ENCODE results near the gene BMP3.
"Not testable (repeated sequence)": the region's sequence is repeated elsewhere in the genome, so short reads cannot be mapped to it uniquely, and the experiment has no call there.

BMP3 gene, protein sequence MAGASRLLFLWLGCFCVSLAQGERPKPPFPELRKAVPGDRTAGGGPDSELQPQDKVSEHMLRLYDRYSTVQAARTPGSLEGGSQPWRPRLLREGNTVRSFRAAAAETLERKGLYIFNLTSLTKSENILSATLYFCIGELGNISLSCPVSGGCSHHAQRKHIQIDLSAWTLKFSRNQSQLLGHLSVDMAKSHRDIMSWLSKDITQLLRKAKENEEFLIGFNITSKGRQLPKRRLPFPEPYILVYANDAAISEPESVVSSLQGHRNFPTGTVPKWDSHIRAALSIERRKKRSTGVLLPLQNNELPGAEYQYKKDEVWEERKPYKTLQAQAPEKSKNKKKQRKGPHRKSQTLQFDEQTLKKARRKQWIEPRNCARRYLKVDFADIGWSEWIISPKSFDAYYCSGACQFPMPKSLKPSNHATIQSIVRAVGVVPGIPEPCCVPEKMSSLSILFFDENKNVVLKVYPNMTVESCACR

DNA sequence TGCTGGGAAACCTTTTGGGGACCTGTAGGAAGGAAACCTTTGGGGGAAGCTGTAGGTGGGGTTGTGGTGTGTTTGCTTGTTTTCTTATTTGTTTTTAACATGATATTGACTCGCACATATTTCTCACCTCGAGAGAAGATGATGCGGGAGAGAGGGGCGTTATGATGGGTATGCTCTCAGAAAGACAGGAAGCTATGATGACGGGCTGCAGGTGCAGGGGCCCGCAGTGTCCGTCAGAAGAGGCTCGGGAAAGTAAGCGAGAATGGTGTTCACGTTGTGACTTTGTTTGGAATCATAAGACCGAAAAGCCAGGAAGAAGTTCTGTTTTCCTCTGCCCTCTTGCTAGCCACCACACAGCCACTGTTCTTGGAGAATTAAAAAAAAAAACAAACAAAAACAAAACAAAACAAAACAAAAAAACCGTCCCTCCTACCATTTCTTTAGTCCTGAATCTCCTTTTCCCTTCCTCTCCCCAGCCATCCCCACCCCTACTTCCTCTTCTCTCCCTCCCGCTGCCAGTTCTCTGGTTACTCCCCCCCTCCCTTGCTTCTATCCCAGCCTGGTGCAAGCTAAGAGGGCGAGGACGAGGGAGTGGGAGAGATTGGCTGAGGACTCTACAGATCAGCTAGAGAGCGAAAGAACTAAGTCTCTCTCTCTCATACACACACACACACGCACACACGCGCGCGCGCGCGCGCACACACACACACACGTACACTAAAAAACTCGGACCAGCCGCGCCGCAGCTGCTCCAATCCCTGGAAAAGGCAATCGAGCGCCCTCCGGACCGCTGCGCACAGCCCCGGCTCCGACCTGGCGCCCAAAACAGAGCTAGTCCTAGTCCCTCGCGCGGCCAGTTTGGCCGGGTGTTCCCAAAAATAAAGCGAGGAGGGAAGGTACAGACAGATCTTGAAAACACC, at the start of gene BMP3:
BMP3 (plus strand) TSS at position 648 of the 920 bp plus-strand sequence. CDS start 577 bp downstream, outside the sequence.
- DNase-seq (ENCODE audit: low read depth in 2 of 3, low spot score in 2 of 3) = no peak

DNA sequence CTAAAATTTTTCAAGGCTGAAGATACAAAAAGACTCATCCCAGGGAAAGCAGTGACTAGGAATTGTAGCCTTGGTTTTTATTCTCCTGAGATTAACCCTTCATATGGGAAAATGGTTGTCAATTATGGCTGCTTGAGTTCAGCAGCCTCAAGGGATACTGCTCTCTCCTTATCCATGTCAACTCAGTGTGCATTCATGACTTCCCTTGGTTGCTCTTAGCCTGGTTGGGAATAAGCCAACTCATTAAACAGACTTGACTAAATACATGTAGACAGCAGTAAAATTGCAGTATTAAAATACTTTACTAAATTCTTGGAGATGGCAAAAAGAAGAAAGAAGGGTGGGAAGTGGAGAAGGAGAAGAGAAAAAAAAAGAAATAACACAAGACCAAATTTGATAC, 44.5 kb upstream of the BMP3 start:
- DNase-seq (ENCODE audit: low read depth in 2 of 3, low spot score in 2 of 3) = no peak

DNA sequence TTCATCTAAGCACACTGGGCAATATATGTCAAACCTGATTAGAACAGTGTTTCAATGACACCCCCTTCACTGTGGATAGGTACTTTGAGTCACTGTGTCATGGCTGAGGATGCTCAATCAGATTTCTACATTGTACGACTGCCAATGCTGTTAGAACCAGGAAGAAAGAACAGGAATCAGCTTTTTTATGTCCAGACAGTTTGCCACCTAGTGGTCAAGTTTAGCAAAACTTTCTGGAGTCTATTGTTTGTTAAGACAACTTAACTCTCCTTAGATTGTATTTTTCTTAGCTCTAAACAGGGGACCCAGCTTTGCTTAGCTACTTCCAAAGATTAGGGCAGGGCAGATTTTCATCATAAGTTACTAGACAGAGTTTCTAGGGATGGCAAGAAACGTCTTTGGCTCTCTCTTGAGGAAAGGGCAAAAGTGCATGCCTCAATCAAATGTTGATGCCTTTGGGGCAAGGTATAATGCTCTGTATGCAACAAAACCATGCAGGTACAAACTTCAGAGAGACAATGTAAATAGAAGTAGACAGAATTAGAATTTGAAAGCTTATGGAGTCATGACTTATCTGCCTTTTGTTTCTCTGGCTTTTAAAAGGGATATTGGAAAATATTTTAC, 40.5 kb upstream of the BMP3 start:
- DNase-seq (ENCODE audit: low read depth in 2 of 3, low spot score in 2 of 3) = no peak

DNA sequence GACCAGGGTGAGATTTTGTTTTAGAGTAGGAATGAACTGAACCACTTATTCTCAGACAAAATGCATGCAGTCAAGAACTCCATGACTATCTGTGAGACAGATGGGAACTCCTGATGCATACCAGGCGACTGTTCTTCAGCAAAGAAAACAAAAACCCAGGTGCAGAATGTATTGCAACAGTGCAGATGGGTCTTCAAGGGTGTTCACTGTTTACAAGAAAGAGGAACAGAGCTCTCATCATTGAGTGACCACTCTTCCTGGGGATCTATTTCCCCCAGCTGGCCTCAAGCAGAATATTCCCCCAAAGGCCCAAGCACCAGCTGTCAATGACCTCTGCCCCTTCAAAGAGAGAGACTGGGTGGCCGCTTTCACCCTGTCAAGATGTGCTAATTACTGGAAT, 39.7 kb upstream of the BMP3 start:
- no peak for DNase-seq (ENCODE audit: low read depth in 2 of 3, low spot score in 2 of 3)

DNA sequence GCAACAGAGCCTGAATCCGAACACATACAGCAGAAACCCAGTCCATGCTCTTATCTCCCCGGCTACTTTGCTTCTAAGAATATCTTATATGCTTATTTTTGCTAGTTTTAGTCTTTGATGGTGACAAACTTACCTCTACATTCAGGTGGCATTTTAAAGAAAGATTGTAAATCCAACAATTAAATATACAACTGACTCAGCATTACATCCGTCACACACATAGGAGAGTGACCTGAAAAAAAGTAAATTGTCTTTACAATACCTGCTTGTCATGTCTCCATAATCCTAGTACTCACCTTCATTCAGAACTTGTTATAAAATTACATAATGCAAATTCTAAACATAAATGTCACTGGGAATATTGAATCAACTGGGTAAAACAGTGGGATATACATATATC, 30.6 kb upstream of the BMP3 start:
- DNase-seq (ENCODE audit: low read depth in 2 of 3, low spot score in 2 of 3) = no peak

DNA sequence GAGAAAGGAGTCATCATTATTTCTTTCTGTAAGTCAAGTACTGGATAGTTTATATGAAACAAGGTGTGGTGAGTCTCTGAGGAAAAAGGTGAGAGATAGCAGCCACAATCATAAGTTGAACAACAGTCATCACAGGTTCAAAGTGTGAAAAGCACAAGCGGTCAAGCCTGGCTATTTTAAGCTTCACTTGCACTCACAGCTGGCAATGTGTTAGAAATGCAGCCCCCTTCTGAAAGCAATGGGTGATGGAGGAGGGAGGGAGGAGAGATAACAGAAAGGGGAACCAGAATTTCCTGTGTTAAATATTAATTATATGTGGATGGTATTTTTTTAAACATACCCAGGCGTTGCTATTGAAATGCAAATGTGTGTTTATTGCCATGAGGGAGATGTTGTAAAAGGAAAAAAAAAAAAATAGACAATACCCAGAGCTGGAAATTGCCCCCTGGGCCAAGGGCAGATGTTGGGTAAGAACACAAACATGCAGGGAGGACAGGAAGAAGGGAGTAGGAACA, 26.9 kb upstream of the BMP3 start:
- no peak for DNase-seq (ENCODE audit: low read depth in 2 of 3, low spot score in 2 of 3)

DNA sequence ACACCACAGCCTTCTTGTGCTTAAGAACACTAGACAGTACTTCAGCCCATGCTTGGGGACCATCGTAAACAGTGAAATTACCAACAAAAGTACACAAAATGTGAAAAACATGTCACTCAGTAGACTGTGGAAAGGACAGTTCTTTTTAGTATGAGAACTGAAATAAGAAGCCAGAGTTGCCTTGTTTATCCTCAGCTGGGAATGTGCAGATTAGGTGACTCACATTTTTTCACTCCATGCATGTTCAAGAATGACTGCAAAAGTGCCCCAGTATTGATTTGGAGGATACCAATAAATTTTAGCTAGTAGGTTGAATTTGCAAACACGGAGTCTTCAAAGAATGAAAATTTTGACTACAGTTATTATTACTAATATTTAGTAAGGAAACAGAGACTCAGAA, 23.1 kb upstream of the BMP3 start:
- no peak for DNase-seq (ENCODE audit: low read depth in 2 of 3, low spot score in 2 of 3)

DNA sequence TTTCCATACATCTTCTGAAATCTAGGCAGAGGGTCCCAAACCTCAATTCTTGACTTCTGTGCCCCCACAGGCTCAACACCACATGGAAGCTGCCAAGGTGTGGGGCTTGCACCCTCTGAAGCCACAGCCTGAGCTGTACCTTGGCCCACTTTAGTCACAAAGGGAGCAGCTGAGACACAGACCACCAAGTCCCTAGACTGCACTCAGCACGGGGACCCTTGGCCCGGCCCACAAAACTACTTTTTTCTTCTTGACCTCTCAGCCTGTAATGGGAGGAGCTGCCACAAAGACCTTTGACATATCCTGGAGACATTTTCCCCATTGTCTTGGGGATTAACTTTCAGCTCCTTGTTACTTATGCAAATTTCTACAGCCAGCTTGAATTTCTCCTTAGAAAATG, 13.9 kb upstream of the BMP3 start:
- not testable (repeated sequence) for DNase-seq (ENCODE audit: low read depth in 2 of 3, low spot score in 2 of 3)

DNA sequence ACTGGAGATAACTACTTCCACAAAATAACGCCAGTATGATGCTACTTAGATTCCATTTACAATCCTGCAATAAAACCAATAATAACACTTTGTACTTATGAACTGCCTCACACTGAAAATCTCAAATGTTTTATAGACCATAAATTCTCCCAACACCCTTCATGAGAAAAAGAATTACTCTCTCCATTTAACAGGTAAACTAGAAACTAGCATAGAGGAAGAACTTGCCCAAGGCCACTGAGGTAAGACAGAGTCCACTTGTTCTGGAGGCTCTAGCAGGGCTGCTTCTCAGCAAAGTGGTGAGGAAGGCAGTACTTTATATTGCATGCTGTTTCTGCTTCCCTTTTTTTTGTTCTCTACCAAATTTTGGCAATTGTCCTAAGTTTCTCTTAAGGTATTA, 11.5 kb upstream of the BMP3 start:
- no peak for DNase-seq (ENCODE audit: low read depth in 2 of 3, low spot score in 2 of 3)

DNA sequence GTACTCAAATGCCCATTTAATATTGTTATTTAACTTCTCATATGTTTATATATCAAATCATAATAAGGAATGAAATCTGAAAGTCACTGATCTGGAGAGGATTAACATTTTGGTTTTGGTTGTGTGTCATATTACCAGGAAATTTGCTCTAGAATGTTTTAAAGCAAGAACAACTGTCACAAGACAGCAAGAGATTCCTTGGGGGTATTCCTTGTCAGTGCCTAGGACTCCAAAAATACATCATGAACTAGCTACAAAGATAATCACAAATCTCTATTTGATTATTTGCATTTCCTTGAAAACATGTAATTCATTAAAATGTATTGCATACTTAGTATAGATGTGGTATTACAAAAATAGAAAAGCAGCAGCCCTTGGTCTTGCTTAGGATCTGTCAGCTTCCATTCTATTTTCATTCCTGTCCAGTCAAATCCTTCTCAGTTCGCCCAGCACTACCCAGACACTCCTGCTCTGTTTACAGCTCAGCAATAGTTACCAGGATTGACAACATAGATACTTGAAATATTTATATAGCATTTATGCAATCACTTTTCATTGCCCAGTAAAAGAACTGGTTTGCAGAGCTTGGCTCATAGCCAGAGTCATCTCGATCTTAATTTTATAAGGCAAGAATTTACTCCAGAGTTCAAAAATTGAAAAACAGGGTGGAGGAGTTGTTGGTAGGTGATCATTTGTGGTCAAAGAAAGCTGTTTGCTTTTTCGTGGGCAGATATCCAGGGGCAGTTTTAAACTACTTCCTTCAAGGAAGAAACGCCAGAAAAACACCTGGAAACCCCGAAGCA, 9.2 kb upstream of the BMP3 start:
- no peak for DNase-seq (ENCODE audit: low read depth in 2 of 3, low spot score in 2 of 3)

DNA sequence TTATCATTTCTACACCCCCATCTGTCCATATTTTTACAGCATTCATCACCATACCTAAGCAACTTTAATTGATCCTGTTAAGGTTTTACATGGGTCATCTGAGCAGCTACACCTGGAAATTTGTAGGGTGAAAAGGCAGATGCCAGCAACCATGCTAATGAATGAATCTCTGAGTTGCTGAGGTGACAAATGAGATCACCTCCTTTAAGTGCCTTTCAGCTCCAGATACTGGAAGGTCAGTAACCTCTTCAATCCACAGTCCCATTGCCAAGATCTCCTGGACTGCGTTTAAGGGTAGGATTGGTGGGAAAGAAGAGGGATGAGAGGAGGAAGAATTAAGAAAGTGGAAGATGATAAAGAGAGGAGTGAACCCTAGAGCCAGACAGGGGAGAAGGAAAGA, 8.5 kb upstream of the BMP3 start:
- no peak for DNase-seq (ENCODE audit: low read depth in 2 of 3, low spot score in 2 of 3)

DNA sequence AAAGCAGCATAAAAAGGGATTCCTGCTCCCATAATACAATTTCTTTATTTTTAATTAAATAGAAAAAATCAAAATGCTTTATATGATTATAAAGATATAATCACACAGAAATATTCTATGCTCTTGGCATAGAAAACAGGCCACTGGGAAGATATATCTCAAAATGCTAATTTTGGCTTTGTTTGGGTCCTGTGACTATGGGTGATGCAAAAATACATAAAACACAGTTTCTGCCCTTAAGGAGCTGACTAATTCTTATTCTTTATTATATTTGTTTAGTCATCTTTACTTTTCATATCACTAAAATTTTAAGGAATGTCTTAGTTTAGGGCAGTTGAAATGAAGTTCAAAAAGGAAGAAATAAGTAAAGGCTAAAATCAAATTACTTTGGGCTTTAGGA, 7.0 kb upstream of the BMP3 start:
- DNase-seq (ENCODE audit: low read depth in 2 of 3, low spot score in 2 of 3) = no peak

DNA sequence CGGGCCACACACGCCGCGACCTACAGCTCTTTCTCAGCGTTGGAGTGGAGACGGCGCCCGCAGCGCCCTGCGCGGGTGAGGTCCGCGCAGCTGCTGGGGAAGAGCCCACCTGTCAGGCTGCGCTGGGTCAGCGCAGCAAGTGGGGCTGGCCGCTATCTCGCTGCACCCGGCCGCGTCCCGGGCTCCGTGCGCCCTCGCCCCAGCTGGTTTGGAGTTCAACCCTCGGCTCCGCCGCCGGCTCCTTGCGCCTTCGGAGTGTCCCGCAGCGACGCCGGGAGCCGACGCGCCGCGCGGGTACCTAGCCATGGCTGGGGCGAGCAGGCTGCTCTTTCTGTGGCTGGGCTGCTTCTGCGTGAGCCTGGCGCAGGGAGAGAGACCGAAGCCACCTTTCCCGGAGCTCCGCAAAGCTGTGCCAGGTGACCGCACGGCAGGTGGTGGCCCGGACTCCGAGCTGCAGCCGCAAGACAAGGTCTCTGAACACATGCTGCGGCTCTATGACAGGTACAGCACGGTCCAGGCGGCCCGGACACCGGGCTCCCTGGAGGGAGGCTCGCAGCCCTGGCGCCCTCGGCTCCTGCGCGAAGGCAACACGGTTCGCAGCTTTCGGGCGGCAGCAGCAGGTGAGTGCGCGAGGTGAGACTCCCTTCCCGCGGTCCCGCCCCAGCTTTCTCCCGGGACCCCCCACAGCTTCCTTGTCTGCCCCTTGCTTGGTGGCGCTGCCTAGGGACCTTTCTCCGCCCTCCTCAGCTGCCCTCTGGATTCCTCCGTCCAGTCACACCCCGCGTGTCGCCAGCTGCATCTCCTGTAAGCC, 678 bp downstream of the BMP3 start:
- DNase-seq (ENCODE audit: low read depth in 2 of 3, low spot score in 2 of 3) = no peak

DNA sequence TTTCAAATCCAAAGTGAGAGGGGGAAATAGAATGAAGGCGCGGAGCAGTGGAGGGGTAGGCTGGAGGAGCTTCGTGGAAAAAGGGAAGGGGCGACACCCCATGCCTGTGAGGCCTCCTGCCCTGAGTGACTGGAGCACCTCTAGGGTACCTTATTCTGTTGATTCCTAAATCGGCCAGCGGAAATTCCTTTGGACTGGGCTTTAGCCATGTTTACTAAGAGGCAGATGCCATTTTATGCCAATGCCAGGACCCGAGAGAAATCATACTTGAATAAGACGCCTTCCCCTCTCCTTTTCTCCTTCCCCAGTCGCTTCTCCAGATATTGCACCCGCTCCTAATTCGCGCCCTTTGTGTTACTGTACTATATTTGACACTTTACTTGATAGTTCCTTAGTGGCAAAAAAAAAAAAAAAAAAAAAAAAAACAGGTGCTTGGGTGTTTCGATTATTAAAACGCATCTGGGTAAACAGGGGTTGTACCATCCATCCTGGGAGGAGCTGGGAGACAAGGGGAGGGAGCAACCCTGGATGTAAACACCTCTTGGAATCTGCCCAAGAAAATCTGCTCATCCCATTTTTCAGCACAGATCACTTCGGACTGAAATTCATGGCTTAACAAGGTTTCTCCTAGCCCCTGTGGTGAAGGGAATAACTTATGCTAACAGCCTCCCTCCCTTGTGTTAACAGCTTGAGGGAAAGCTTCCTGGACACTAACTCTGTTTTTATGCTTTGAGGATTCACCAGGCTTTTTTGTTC, 1.5 kb downstream of the BMP3 start:
- DNase-seq (ENCODE audit: low read depth in 2 of 3, low spot score in 2 of 3) = no peak

DNA sequence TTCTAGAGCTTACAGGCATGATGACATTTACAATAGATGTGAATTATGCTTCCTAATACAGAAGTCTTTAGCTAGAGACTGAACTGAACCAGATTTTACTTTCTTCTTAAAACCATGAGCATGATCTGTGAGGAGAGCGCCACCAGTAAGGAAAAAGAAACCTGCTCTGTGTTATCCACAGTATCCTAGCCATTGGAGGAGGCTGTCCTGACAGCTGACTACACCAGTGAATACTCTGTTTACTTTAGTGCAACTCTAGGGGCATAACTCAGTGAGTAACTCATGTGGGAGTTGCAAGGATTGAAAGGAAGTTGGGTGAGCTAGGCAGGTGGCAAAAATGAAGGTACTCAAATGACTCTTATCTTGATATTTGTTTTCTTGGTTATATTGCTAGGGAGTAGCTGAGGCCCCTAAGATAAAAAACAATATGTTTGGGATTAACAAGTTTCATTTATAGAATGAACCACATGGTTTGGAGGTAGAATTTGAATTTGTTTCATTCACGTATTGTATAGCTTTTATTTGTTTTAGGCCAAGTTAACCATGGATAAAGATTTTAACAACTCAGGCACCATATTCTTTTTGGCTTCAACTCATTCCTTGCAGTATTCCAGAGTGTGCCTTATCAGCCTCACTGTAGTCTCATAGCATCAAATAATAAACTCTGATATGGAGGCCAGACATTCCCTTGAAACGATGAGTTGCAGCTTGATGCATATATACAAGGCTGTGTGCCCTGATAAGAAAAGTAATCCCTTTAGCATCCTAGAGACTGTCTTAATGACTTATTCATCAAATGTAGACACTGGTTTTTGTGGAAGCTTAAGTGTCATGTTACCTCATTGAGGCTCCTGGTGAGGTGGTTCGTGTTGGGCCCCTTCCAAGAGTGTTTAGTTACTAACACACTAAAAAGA, 2.5 kb downstream of the BMP3 start:
- no peak for DNase-seq (ENCODE audit: low read depth in 2 of 3, low spot score in 2 of 3)

DNA sequence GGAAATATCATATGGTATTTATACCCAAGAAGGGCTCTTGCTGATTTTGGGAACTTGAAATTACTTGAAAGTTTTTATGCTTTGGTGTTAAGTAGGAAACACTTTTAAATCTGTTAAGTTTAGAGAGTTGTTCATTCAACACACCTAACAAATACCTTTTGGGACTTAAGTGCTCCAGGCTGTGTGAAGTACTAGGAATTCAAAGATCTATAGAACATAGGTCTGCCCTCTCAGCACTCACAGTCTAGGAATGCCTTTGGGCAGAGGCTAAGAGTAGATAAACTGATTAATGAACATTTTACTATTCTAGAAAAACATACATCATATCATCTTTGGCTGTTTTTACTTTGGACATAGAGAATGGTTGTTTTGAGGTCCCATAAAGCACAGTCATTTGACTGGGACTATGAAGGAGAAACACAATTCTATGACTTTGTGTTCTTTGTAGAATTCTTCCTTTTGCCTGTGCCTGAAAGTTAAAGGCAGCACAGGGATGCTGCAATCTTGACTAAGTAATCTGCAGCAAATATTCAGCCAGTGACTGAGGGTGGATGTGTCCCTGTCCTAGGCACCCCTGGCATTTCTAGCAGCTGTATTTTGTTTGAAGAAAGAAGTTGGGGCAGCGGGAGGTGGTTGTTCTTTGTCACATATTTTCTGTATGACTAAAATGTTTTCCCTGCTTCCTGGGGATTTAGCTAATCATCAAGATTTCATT, 8.3 kb downstream of the BMP3 start:
- no peak for DNase-seq (ENCODE audit: low read depth in 2 of 3, low spot score in 2 of 3)

DNA sequence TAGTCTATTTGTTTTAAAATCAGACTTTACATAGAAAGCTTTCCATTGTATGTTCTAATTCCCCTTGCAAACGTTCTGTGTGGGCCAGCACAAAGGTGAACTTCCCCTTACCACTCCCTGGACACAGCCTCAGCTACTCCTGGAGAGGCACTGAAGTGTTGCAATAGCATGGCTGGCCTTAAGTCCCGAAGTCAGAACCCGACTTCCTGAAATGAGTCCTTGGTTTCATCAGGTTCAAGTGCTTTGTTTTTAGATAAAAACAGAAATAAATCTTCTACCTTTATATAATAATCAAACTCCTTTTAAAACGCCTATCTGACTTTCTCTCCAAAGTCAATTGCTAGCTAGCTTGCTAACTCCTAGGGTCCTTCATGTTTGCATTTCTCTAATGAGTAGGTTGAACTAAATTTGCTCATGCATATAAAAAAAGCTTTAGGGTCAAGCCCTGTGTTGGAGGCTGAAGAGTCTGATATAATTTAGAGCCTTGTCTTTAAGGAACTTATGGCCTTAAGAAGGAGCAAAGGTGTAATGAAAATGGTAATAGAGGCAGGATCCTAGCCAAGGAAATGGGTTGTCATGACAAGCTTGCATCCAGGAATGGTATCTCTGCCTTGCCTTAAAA, 9.0 kb downstream of the BMP3 start:
- DNase-seq (ENCODE audit: low read depth in 2 of 3, low spot score in 2 of 3) = no peak
